Keratinocyte (primary cell): ENCODE measurements around the gene HHIPL1. TPM values are rescaled to one million over a fixed set of nuclear protein-coding genes. Genes with fewer than 3 reads are reported as not detected.

Experiments used
- DNase-seq: peaks from one replicate; pipeline ENCODE4 v3.0.0-alpha.2; 2011; ENCODE audit warnings: low read depth, missing footprints, low spot score
- FAIRE-seq: peaks from 2 replicates; lab custom pipeline; 2011; peaks lifted over from hg19 to GRCh38; lab: Jason Lieb, UNC
- H2AFZ ChIP-seq: 2 replicates; pipeline ENCODE4 v1.6.0; 2012; ENCODE audit warnings: low read length, control low read depth, inconsistent platforms; ENCODE audit not compliant: control insufficient read depth
- H3K27ac ChIP-seq: 2 replicates; pipeline ENCODE4 v1.5.1; 2011; ENCODE audit warnings: low read length; ENCODE audit not compliant: control insufficient read depth, insufficient read depth
- H3K27me3 ChIP-seq: 3 replicates; pipeline ENCODE4 v1.6.0; 2011; ENCODE audit warnings: low read length; ENCODE audit not compliant: control insufficient read depth, insufficient read depth; ENCODE audit errors: extremely low read depth
- H3K36me3 ChIP-seq, 2 experiments: 2 replicates in 1 of 2; 3 replicates in 1 of 2; pipeline ENCODE4 v1.5.1; 2011; ENCODE audit warnings: low read length in 2 of 2, mild to moderate bottlenecking in 1 of 2; ENCODE audit not compliant: control insufficient read depth in 2 of 2, insufficient read depth in 2 of 2; ENCODE audit errors: extremely low read depth in 1 of 2
- H3K4me1 ChIP-seq: 3 replicates; pipeline ENCODE4 v1.5.1; 2011; ENCODE audit warnings: low read length; ENCODE audit not compliant: control insufficient read depth, insufficient read depth; ENCODE audit errors: extremely low read depth
- H3K4me2 ChIP-seq: 3 replicates; pipeline ENCODE4 v1.6.0; 2011; ENCODE audit warnings: low read depth, low read length; ENCODE audit not compliant: control insufficient read depth, insufficient read depth; ENCODE audit errors: extremely low read depth
- H3K4me3 ChIP-seq, 3 experiments: fragments of 200-600 bp in 1 of 3; sonication (generic) in 1 of 3; 2 replicates in 2 of 3; 3 replicates in 1 of 3; pipeline ENCODE4 v1.5.1; 2011 to 2016; ENCODE audit warnings: low read length in 3 of 3, mild to moderate bottlenecking in 3 of 3, control low read depth in 2 of 3, inconsistent platforms in 1 of 3, low read depth in 1 of 3, mixed read lengths in 1 of 3, mixed run types in 1 of 3, moderate library complexity in 1 of 3; ENCODE audit not compliant: control insufficient read depth in 2 of 3, insufficient read depth in 2 of 3; ENCODE audit errors: extremely low read depth in 1 of 3
- H3K79me2 ChIP-seq: 2 replicates; pipeline ENCODE4 v1.6.0; 2012; ENCODE audit warnings: low read length; ENCODE audit not compliant: control insufficient read depth, insufficient read depth
- H3K9ac ChIP-seq: 3 replicates; pipeline ENCODE4 v1.6.0; 2011; ENCODE audit warnings: low read length; ENCODE audit not compliant: control insufficient read depth, insufficient read depth; ENCODE audit errors: extremely low read depth
- H3K9me1 ChIP-seq: 3 replicates; pipeline ENCODE4 v1.6.0; 2011; ENCODE audit warnings: low read length; ENCODE audit not compliant: control insufficient read depth, insufficient read depth; ENCODE audit errors: extremely low read depth
- H3K9me3 ChIP-seq: 2 replicates; pipeline ENCODE4 v1.5.1; 2012; ENCODE audit warnings: low read depth, low read length; ENCODE audit not compliant: control insufficient read depth
- H4K20me1 ChIP-seq: 3 replicates; pipeline ENCODE4 v1.6.0; 2011; ENCODE audit warnings: low read length; ENCODE audit not compliant: control insufficient read depth, insufficient read depth; ENCODE audit errors: extremely low read depth
- CTCF ChIP-seq, 3 experiments: IDR thresholded peaks in 1 of 3; conservative IDR thresholded peaks in 1 of 3; optimal IDR thresholded peaks in 1 of 3; 2 replicates in 2 of 3; 3 replicates in 1 of 3; pipeline versions ENCODE3 to v1.5.1; 2011; ENCODE audit warnings: low read length in 3 of 3, mild to moderate bottlenecking in 3 of 3, moderate library complexity in 2 of 3, control low read depth in 1 of 3, inconsistent platforms in 1 of 3; ENCODE audit not compliant: insufficient read depth in 2 of 3; ENCODE audit errors: extremely low read depth in 1 of 3
- EZH2 ChIP-seq: IDR thresholded peaks from one replicate; pipeline ENCODE4 v1.6.1; 2012; ENCODE audit warnings: inconsistent platforms, mild to moderate bottlenecking, low read length, moderate library complexity
- dilution Hi-C: fragments of 300-500 bp; cut with MboI; formaldehyde crosslinking; loops from one replicate; pipeline ENCODE4 v1.7.0; 2020; ENCODE audit warnings: low sequenced_read_pairs; ENCODE audit not compliant: extremely low pct_ligation_motif_present
- polyA plus RNA-seq, 5 experiments: library from polyadenylated mRNA; depleted of rRNA in 3 of 5; stranded (reverse) in 3 of 5; stranded (forward) in 1 of 5; unstranded in 1 of 5; fragments of >200 nt; gene quantifications; 1 replicate in 1 of 5; 2 replicates in 3 of 5; 3 replicates in 1 of 5; pipeline versions ENCODE4 v1.2.1 to v1.2.3, GENCODE V29; 2011 to 2012; ENCODE audit warnings: missing spikeins in 2 of 5, low read depth in 1 of 5, low replicate concordance in 1 of 5

Gene HHIPL1
- polyA plus RNA-seq, 1 donor (not counting 4 experiments of a cell fraction or from before 2014, with no cell fraction given): 0.08 TPM

- Histone ChIP-seq H2AFZ (no peak overlapping the region), H3K9me1 (no peaks in the 10 kb centered on the region), H3K36me3 (no peaks in the 10 kb centered on the region), H3K27ac (no peak overlapping the region), H3K79me2 (no peaks in the 10 kb centered on the region), H3K9me3 (no peaks in the 10 kb centered on the region), H3K9ac (no peak overlapping the region), H4K20me1 (no peaks in the 10 kb centered on the region), H3K4me1 (peaks cover 37% of the 10 kb centered on the region), H3K4me3 (no peak overlapping the region), H3K4me2 (no peak overlapping the region), H3K27me3 (no peaks in the 10 kb centered on the region)
- TF ChIP-seq EZH2 (no peak), CTCF (optimal IDR thresholded peaks at IDR 0.05 in 1 of 3, IDR thresholded peaks at IDR 0.05 in 1 of 3, conservative IDR thresholded peaks at IDR 0.05 in 1 of 3; ENCODE audit: extremely low read depth in 1 of 3, insufficient read depth in 2 of 3, low read length in 3 of 3) (no peak)
- no peak for FAIRE-seq
- dilution Hi-C loops: no loop called here
- no peak for DNase-seq
Measured at GRCh38 chr14:99626041-99626648, 18.8 kb upstream of the HHIPL1 start.

- no peaks in the 10 kb centered on the region for H3K27me3 ChIP-seq
- H3K27ac ChIP-seq: no peak overlapping the region
- dilution Hi-C loops: no loop called here
- H4K20me1 ChIP-seq: no peaks in the 10 kb centered on the region
- H3K4me1 ChIP-seq: peaks cover 34% of the 10 kb centered on the region
- no peaks in the 10 kb centered on the region for H3K9me3 ChIP-seq
- FAIRE-seq: no peak
- no peak overlapping the region for H3K4me2 ChIP-seq
- no peaks in the 10 kb centered on the region for H3K9me1 ChIP-seq
- TF ChIP-seq CTCF (optimal IDR thresholded peaks at IDR 0.05 in 1 of 3, IDR thresholded peaks at IDR 0.05 in 1 of 3, conservative IDR thresholded peaks at IDR 0.05 in 1 of 3; ENCODE audit: extremely low read depth in 1 of 3, insufficient read depth in 2 of 3, low read length in 3 of 3): no peak
- no peak for TF ChIP-seq EZH2
- H2AFZ ChIP-seq: no peak overlapping the region
- H3K9ac ChIP-seq: no peak overlapping the region
- no peaks in the 10 kb centered on the region for H3K79me2 ChIP-seq
- no peaks in the 10 kb centered on the region for H3K36me3 ChIP-seq
- no peak overlapping the region for H3K4me3 ChIP-seq
- DNase-seq: no peak
Measured at GRCh38 chr14:99627100-99627499, 17.8 kb upstream of the HHIPL1 start.
